Astrocyte of the spinal cord (primary cell): ENCODE data around the gene NUDT2.

Source experiments
- DNase-seq: peaks from one replicate; pipeline ENCODE4 v3.0.0; 2011; ENCODE audit warnings: low read depth, low spot score
- H3K4me3 ChIP-seq: 2 replicates; pipeline ENCODE4 v1.5.1; 2011; ENCODE audit warnings: low read depth, mild to moderate bottlenecking, low read length, moderate library complexity
- in situ Hi-C: cut with HindIII; loops from 2 replicates; pipeline ENCODE4 v1.10.0; 2017; ENCODE audit warnings: low sequenced_read_pairs
- TF ChIP-seq, protein P1 (sequence below): IDR thresholded peaks from 2 replicates; pipeline ENCODE4 v1.5.1; 2012; ENCODE audit warnings: low read depth, mild to moderate bottlenecking, low read length, inconsistent platforms

Gene NUDT2

DNA sequence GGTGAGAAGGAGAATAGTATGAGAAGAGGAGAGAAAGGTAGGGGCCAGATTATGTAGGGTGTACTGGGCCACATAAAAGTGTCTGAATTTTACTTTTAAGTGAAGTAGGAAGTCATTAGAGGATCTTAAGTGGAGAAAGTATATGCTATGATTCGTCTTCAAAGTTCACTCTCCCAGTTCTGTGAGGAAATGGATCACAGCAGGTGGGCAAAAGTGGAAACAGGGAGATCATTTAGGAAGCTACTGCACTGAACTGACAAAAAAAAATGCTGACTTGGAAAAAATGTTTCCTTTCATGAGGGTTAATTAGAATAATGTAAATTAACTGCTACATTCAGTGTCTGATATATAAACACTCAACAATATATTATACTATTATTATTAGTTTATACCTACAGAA lies 2.7 kb upstream of the NUDT2 start:
- TF ChIP-seq, protein P1, sequence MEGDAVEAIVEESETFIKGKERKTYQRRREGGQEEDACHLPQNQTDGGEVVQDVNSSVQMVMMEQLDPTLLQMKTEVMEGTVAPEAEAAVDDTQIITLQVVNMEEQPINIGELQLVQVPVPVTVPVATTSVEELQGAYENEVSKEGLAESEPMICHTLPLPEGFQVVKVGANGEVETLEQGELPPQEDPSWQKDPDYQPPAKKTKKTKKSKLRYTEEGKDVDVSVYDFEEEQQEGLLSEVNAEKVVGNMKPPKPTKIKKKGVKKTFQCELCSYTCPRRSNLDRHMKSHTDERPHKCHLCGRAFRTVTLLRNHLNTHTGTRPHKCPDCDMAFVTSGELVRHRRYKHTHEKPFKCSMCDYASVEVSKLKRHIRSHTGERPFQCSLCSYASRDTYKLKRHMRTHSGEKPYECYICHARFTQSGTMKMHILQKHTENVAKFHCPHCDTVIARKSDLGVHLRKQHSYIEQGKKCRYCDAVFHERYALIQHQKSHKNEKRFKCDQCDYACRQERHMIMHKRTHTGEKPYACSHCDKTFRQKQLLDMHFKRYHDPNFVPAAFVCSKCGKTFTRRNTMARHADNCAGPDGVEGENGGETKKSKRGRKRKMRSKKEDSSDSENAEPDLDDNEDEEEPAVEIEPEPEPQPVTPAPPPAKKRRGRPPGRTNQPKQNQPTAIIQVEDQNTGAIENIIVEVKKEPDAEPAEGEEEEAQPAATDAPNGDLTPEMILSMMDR = no peak
- H3K4me3 ChIP-seq = no peak overlapping the region
- no peak for DNase-seq
- in situ Hi-C loops = no loop called here

DNA sequence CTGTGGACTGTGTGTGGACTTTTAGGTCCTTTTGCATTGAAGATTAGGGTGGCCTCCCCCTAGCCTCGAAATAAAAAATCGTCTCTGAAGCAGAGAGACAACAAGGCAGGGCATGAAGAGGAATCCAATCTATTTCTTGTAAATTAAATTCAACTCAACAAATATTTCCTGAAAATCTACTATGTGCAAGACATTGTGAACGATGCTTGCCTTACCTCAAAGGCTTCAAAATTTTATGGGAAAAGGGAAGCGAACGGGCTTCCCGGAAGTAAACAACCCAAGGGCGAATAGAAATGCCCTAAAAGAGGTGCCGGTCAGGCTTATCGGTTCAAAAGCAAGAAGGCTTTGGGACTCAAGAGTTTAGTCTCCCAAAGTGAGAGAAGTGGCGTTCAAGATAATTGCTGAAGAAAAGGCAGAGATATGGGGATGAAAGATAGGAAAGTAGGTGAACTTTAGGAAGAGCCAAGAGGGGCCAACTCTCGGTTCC lies 826 bp upstream of the NUDT2 start:
- in situ Hi-C loops = no loop called here
- DNase-seq = peak; percentile 42

DNA sequence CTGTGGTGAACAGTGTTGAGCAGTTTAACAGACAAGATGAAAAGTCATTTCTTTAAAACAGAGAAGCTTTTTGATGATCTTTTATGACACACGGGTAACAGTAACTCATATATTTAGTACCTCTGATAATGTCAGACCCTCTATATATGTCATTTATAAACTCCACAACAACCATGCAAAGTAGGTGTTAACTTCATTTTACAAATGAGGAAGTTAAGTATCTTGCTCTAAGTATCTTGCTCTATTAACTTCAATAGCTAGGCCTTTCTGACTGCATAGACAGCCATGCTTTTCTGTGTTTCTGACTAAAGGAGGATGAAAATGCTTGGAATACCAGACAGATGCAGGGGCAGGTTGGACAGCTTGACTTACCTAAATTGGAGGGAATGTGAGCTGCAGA lies 1.8 kb downstream of the NUDT2 start:
- in situ Hi-C loops = no loop called here
- DNase-seq = no peak
- TF ChIP-seq, protein P1 = no peak
- no peak overlapping the region for H3K4me3 ChIP-seq

More for the DNA sequence above, 826 bp upstream of the NUDT2 start:
- TF ChIP-seq, protein P1 = no peak
- peak overlapping the region; percentile 82 for H3K4me3 ChIP-seq

DNA sequence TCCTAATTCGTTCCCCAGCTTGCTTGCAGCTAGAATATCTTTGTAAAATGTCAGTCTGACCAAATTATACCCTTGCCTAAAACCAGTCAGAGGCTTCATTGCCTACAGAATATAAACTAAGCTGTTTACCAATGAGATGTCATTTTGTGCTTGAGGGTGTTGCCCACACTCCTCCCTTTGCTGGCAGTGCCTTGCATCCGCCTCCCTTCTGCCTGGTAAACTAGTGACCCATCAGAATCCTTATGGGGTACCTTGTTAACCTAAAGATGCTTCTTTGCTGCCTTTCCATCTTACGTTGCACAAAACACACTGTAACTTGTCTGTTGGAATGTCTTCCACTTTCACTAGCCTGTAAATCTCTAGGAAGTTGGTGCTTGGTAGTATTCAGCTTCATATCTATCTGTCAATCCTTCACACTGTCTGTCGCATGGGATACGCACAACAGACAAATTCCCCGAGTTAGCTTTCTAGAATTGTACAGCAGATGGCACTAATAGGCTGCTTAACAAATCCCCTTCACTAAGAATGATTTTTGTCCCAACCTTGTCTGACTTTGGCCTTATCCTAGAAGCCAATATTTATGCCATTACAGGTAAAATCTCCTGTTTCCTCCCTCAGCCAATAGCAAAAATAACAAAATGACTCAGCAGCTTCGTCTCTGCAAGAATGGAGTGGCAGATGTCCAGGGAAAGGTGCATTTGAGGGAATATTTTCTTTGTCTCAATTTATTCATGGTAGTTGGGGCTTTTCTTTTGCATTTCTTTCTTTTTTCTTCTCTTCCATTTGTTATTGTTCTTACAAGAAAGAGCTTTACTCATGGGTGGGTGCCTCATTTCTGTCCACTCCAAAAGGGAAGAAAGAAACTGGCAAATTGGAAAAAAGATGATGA lies 3.0 kb downstream of the NUDT2 start:
- in situ Hi-C loops = no loop called here
- DNase-seq = peak; percentile 46
- no peak overlapping the region for H3K4me3 ChIP-seq
- TF ChIP-seq, protein P1 = peak; percentile 60

DNA sequence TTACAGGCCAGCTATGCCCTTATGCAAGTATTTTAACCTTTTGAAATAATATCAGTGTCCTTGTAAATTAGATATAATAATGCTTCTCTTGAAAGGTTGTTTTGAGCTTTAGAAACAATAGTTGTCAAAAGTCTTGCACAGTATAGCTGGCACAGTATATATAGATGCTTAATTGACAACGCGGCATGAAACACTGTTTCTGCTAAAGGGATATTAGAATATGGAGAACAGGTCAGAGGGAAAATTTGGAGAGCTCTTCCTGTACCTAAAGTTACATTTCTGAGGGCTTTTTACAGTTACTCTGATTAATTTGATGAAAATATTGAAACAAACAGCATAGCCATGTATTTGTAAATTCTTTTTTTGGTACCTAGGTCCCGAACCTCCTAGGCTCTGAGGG lies 4.5 kb downstream of the NUDT2 start:
- H3K4me3 ChIP-seq = no peak overlapping the region
- in situ Hi-C loops = no loop called here
- no peak for DNase-seq
- TF ChIP-seq, protein P1 = no peak

DNA sequence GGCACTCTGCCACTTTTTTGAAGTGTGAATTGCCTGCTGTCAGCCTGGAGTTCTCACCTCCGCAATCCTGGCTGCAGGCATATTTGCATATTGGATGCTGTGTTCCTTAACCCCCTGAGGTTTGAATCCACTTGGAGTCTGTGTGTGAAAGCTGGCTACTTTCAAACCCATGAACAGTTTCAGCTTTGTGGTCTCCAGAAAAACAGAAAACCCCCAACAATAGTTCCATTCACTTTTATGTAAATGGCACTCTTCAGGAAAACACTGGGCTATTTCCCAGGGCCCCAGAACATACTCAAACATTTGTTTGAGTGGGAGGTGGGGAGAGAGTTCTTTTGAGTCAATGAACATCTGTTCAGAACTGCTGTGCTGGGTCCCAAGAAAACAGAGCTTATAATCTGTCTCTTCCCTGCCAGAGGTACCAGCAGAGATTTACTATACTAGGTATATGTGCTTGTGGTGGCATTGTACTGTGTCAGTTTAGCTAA lies 5.0 kb downstream of the NUDT2 start:
- in situ Hi-C loops = no loop called here
- no peak for DNase-seq
- TF ChIP-seq, protein P1 = no peak
- H3K4me3 ChIP-seq = no peak overlapping the region
